ENCODE data around the gene KRR1.
"Not testable (repeated sequence)": the region's sequence is repeated elsewhere in the genome, so short reads cannot be mapped to it uniquely, and the experiment has no call there.

Gene KRR1

DNA sequence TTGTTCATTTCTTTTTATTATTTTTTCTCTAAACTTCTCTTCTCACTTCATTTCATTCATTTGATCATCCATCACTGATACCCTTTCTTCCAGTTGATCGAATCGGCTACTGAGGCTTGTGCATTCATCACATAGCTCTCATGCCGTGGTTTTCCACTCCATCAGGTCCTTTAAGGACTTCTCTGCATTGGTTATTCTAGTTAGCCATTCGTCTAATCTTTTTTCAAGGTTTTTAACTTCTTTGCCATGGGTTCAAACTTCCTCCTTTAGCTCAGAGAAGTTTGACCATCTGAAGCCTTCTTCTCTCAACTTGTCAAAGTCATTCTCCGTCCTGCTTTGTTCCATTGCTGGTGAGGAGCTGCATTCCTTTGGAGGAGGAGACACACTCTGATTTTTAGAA is 10.7 kb upstream of the KRR1 start:
- not testable (repeated sequence) for DNase-seq

DNA sequence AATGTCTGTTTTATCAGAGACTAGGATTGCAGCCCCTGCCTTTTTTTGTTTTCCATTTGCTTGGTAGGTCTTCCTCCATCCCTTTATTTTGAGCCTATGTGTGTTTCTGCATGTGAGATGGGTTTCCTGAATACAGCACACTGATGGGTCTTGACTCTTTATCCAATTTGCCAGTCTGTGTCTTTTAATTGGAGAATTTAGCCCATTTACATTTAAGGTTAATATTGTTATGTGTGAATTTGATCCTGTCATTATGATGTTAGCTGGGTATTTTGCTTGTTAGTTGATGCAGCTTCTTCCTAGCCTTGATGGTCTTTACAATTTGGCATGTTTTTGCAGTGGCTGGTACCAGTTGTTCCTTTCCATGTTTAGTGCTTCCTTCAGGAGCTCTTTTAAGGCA is 9.8 kb upstream of the KRR1 start:
- DNase-seq: not testable (repeated sequence)

GRCh38 chr12:75509621-75510020 is 1.8 kb downstream of the KRR1 start:
- no peak for DNase-seq

GRCh38 chr12:75508159-75508558 is 3.2 kb downstream of the KRR1 start:
- DNase-seq: no peak

GRCh38 chr12:75507086-75507485 is 4.3 kb downstream of the KRR1 start:
- no peak for DNase-seq

DNA sequence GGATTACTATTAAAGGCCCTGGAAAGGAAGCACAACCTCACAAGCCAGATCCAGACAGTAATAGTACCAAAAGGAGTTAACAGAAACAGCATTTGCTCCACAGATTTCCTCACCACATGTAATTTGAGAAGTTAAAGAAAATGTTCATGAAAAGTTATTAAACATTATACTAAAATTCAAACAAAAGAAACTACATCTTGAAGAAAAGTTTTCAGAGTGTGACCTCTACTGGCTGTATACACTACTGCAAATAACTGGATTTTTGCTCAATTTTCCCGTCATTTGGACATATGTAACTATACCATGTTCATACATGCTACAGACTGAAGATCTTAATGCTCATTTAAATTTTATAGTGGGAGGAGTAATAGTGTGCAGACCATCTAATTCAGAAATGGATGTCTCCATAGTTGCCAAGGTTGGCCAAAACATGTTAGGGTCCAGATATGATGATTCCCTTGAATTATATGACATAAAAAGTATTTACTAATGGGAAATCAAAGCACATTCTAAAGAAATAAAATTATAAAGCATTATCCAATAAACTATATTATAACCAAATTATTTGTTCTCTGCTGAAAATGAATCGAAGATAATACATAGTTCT is 5.6 kb downstream of the KRR1 start:
- no peak for DNase-seq

DNA sequence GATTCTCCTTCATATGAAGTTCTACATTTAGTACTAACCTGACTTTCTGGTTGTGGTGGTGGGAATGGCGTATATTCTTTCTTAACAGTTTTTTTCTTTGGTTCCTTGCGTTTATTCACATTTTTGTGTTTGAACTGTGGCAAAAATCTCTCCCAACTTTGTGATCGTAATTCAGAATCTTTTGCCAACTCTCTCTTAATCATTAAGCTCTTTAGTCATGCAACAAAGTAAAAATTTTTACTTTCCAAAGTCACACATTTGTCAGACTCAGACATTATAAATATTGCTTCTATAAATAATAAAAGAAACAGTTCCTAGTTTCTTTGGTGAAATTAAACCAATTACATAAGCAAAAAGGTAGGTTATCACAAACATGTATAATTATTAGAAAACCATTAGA is 7.5 kb downstream of the KRR1 start:
- no peak for DNase-seq

- no peak for DNase-seq
Observed at GRCh38 chr12:75503459-75503858, 8.0 kb downstream of the KRR1 start.

DNA sequence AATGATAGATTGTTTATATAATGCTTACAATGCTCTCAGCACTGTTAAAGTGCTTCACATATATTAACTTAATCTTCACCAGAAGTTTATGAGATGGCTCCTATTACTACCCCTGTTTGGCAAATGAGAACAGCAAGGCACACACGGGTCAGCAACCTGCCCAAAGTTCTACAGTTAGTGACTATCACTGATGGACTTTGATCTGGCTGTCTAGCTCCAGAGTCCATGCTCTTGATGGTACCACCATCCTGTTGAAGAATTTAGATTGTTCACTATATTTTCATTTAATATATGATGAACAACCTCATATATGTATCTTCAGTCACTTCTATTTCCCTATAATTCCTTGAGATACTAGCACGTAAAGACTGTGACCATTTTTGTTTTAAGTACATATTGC is 20.2 kb downstream of the KRR1 start:
- no peak for DNase-seq

DNA sequence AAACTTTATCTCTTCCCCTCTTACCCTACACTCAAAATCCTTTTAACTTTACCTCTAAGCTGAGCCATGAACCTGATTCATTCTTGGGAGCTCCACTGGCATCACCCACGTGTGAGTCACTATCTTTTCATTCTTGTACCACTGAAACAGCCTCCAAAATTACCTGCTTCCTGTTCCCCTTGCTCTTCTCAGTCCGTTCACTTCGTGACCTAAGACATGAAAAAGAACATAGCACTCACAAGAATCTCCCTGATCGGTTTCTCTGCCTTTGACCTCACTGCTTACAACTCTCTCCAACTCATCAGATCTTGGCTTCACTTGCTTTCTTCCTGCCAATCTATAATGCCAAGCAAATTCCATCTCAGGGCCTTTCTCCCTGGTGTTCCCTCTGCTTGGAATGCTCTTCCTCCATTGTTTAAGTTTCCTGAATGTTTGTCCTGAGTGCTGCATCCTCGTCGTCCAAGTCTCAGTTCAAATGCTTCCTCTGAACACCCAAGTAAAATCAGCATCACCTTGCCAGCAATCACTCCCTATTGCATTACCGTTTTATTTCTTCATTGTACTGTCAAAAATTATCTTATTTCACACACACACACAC is 21.7 kb downstream of the KRR1 start:
- DNase-seq: no peak

DNA sequence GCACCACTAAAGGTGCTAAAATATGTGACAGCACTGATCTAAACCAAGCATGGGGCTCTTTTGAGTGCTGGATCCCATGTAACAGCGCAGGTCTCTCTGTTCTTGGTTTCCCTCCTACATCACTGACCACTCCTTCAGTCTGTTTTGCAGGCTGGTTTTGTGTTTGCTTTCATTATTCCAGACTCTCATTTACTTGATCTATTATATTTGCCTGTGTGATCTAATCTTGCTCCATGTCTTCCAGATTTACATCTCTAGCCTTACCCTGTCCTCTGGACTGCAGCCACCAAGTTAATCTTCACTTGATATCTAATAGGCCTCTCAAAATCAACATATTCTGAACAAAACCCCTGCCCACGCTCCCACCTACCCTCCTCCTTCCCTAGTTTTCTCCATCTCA is 22.2 kb downstream of the KRR1 start:
- DNase-seq: no peak

- no peak for DNase-seq
Observed at GRCh38 chr12:75488553-75488952, 22.9 kb downstream of the KRR1 start.

DNA sequence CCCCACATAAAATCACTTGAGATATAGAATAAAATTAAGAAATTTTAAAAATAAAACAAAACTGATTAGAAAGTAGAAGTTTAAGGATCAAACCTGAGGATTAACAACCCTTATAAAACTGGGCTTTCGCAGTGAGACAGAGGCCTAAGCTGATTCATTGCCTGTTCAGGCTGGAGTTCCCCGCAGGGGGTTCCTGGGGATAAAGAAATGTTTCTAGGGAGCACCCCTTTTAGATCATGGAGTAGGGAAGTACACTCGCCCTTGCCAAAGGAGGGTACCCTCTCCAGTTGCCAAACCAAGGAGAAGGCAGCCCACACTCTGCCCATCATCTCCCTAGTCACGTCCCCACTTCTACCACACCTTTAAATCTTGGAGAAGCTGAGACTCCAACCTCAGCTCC is 24.1 kb downstream of the KRR1 start:
- no peak for DNase-seq

DNA sequence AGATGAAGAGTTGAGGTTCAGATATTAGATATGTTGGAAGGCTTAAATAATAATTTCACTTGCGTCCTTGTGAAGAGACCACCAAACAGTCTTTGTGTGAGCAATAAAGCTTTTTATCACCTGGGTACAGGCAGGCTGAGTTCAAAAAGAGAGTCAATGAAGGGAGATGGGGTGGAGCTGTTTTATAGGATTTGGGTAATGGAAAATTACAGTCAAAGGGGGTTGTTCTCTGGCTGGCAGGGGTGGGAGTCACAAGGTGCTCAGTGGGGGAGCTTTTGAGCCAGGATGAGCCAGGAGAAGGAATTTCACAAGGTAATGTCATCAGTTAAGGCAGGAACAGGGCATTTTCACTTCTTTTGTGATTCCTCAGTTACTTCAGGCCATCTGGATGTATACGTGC is 27.0 kb downstream of the KRR1 start:
- not testable (repeated sequence) for DNase-seq

DNA sequence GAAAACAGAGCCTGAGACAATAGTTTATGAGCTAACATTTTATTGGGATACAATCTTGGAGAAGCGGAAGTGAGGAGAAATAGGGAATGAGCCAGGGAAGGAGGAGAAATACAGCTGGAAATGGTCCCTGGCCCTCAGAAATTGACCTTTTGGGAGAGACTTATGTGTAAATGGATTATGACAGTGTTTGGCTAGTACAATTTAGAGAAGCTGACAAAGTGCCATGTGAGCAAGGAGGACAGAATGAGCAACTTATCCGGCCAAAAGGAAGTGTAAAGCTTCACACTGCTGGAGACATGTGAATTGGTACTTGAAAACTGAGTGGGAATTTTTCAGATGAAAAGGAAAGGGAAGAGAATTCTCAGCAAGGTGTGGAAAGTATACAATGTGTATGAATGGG is 28.0 kb downstream of the KRR1 start:
- DNase-seq: no peak

DNA sequence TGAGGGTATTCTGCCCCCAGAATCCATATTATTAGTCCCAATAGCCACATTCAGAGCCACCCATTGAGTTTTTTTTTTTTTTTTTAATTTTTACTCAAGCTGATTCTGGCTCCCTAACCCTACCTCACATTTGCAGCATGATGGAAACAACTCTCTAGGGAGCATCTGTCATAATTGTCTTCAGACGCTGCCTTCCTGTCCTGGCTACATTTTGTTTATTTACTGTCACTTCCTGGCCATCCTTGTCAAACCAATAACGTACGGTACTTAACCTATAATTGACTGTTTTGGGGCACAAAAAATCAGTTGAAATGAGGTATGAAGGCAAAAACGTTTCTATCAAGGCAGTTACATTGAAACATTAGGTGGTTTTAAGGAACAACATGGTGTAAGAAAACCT is 28.8 kb downstream of the KRR1 start:
- DNase-seq: no peak

DNA sequence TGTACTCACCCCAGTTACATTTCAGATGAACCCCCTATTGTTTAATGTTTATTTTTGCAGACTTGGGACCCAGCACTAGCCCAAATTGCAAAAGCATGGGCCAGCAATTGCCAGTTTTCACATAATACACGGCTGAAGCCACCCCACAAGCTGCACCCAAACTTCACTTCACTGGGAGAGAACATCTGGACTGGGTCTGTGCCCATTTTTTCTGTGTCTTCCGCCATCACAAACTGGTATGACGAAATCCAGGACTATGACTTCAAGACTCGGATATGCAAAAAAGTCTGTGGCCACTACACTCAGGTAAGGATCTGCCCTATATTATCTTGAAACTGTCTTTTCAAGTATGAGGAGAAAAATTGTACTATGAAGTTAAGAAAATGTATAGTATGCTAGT is 29.6 kb downstream of the KRR1 start:
- no peak for DNase-seq

DNA sequence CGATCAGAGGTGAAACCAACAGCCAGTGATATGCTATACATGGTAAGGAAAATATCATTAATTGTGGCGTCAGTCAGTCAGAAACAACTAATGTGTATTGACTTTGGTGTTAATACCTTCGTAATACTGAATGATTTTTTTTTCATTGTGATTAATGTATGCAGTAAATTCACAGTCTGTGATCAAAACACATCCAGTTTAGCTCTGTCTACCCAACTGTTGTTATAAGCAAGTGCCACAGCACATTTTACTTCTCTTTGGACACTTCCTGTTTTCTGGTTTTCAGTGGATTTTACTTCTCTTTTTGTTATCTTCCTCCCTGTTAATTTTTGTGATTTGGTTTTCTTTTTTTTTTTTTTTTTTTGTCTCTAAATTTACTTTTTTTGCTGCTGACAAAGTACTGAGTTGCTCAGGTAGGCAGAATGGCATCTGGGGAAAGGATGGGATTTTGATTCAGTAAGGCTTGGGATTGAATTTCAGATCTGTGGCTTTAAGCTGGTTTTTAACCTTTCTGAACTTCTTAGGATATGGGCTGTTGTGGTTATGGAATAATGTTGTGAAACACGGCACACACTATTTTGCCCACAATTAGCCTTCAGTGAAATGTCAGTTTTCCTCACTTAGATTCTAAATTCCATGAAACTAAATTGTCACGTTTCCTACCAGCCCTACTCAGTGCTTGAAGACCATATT is 30.2 kb downstream of the KRR1 start:
- no peak for DNase-seq

DNA sequence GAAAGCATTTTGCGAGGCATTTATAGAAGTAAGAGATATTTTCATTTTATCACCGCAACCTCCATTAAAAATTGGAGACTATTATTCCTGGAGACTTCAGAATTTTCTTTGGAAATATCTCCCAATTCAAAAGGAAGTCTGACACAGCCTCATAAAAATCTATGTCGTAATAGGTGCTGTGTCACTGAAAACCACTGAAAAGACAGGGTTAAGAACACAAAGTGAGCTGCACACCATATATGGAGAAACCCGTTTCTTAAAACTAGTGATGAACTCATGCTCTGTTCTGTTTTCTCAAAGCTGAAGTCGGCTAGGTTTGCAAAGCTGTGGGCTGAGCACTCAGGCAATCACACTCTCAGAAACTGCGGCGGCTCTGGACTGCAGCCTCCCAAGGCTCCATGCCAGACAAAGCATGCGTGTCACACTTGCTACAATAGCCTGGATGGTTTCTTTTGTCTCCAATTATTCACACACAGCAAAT is 30.9 kb downstream of the KRR1 start, which contains the start of gene GLIPR1:
Gene GLIPR1, plus strand, starts transcription at position 287 of the 481 bp plus-strand sequence. Its CDS starts 126 bp downstream, at position 413.
- no peak for DNase-seq

DNA sequence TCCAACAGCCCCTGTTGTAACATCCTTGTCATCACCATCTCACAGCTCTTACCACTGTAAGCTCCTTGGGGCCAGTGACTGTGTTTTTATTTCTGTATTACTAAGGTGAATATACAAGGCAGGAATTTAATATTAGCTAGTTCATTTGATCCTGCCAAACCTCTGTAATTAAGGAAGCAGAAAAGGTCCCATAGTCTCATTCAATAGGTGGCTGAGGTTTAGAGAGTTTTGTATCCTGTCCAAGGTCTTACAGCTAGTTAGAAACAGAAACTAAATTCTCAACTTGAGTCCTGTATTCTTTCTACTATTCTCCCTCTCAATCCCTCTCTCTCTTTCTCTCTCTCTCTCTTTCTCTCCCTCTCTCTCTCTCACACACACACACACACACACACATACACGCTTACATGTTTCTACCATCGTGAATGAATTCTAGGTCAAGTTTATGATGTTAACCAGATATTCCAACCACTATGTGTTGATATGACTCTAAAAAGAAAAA is 31.4 kb downstream of the KRR1 start:
- no peak for DNase-seq

GRCh38 chr12:75478116-75478794 is 33.2 kb downstream of the KRR1 start:
- DNase-seq: no peak

DNA sequence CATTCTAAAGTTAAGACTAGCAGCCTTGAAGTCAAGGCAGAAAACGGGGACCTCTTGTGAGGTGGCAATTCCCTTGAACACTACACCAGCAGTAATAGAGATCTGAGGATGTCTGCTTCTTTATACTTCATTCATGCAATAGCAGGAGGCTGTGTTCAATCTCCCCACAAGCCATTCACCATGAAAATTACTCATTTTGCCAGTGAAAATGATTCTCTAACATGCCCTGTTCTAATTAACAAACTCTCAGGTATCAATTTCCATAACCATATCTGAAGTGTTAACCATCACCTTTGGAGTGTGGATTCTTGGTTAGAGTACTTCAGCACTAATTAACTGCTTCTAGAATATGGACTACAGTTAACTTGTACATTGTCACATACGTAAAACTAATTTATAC is 34.3 kb downstream of the KRR1 start:
- no peak for DNase-seq

DNA sequence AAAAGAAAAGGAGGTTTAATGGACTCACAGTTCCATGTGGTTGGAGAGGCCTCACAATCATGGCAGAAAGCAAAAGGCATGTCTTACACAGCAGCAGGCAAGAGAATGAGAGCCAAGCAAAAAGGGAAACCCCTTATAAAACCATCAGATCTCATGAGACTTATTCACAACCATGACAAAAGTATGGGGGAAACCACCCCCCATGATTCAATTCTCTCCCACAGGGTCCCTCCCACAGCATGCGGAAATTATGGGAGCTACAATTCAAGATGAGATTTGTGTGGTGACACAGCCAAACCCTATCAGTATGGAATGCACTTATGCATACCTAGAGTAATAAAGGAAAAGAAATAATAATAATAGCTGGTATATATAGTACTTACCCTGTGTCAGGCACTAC is 35.3 kb downstream of the KRR1 start:
- DNase-seq: no peak

- no peak for DNase-seq
Observed at GRCh38 chr12:75474116-75474515, 37.3 kb downstream of the KRR1 start.

Measured in NCI-H1436 (cell line).